Midbrain (tissue), 1 donor: Measurements from ENCODE around the gene ATP10B.

Source experiments
- DNase-seq: peaks from one replicate; lab custom pipeline; 2025; lab: John Stamatoyannopoulos, UW

Gene ATP10B

GRCh38 chr5:160638161-160638742, 213.8 kb downstream of the ATP10B start:
- no peak for DNase-seq

DNA sequence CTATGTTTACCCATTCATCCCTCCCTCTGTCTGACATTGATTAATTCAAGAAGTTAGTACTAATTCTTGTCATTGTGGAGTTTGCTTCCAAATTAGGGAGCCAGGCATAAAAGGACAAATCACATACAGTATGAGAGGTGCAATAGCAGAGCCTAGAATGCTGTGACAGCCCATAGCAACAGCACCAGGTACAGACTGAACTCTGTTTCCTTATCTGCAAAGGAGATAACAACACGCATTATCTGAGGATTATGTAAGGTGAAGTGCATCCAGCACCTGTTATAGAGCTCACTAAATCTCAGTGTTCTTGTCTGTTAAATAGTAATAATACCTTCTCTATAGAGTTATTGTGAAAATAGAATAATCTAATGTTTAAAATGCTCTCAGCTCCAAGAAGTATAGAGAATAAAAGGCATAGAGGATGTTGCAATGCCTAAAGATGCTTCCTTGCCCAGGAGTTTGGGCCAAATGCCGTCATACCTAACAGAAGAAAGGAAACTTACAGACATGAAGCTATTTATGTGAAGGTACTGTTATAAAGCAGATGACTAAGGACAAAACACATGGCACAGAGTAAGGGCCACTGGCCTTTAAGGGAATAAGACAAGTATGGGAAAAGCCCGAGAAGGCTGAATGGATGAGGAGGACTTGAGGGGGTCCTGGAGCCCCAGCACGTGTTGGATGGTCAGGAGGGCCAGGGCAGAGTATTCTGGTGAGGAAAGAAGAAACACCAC, 214.5 kb downstream of the ATP10B start:
- no peak for DNase-seq

- DNase-seq = no peak
Observed at GRCh38 chr5:160635663-160636062, 216.3 kb downstream of the ATP10B start.

DNA sequence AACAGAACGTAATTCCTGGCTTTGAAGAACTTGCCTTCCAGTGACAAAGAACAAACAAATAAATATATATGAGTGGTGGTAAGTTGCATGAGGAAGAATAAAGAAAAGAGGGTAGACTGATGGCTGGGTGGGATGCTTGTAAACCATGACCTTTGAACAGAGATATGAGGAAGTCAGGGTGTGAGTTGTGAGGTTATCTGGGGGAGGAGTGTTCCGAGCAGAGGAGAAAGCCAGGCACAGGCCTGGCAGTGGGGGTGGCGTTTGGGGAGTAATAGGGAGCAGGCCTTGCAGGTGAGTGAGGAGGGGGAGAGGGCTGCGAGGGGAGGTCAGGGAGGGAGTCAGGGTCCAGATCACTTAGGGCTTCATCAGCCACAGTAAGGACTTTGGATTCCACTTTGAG, 217.0 kb downstream of the ATP10B start:
- no peak for DNase-seq

DNA sequence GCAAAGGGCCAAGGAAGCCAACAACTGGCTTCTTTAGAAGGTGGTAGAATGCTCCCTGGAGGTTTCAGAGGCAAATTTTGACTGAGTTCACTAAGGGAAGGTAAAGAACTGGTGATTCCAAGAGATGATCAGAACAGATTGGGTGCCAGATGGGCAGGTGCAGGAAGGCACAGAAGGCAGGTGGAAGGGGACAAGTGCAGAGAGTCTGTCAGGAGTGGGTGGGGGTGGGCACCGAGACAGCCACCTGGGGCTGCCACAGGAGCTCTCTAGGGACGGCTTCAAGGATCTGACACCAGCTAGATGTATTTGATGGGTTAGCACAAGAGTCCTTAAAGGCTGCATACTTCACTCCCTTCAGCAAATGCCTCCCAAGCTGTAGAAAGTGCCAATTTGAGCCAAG, 223.0 kb downstream of the ATP10B start:
- DNase-seq = no peak

GRCh38 chr5:160628619-160628968, 223.4 kb downstream of the ATP10B start:
- no peak for DNase-seq

- DNase-seq = no peak
Observed at GRCh38 chr5:160627921-160628618, 223.9 kb downstream of the ATP10B start.

DNA sequence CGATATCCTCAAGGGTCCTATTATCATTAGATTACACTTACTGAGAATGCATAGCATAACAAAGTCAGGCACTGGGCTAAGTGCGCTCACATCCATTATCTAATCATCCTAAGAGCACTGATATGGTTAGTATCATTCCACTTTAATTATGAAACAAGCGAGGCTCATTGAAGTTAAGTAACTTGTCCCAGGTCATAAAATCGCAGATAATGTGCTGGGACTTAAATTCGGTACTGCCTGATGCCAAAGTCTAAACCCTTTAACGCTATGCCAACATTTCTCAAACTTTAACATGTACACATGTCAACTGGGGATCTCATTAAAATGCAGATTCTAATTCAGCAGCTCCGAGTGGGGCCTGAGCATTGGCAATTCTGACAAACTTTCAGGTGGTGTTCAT, 225.7 kb downstream of the ATP10B start:
- DNase-seq = no peak

DNA sequence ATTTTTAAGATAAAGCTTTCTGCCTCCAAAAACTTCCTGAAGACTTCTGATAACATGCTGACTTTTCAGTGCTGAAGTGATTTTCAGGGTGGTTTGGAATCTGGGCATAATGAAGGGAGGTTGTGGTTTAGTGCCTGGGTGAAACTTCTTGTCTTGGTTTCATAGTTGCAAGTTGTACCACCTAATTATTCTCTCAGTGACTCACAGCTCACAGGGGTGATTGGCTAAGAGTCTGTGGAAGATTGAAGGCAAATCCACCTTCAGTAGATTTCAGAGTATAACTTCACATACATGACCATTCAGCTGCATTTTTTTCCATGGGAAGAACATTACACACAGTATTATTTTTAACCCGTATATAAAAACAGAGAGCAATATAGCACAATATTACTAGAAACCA, 230.5 kb downstream of the ATP10B start:
- DNase-seq = no peak

DNA sequence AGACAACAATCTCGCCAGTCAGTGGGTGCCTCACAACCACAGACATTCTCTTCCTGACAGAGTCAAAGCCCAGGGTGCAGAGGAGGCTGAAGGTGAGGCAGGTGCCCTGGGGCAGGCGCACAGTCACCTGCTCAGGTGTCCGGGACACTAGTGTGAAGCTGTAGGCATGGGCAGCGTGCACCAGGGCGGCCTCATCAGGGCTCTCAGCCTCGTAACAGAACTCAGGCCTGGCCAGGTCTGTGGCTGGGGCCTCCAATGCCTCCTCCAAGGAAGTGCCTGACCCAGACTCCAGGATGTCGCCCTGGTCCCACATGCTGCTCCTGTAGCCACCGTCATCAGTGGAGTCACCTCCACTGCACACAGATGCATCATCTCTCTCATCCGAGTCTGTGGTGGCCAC, 231.6 kb downstream of the ATP10B start:
- DNase-seq = no peak

GRCh38 chr5:160619381-160619780, 232.6 kb downstream of the ATP10B start:
- no peak for DNase-seq

GRCh38 chr5:160618286-160618685, 233.7 kb downstream of the ATP10B start:
- DNase-seq = no peak

DNA sequence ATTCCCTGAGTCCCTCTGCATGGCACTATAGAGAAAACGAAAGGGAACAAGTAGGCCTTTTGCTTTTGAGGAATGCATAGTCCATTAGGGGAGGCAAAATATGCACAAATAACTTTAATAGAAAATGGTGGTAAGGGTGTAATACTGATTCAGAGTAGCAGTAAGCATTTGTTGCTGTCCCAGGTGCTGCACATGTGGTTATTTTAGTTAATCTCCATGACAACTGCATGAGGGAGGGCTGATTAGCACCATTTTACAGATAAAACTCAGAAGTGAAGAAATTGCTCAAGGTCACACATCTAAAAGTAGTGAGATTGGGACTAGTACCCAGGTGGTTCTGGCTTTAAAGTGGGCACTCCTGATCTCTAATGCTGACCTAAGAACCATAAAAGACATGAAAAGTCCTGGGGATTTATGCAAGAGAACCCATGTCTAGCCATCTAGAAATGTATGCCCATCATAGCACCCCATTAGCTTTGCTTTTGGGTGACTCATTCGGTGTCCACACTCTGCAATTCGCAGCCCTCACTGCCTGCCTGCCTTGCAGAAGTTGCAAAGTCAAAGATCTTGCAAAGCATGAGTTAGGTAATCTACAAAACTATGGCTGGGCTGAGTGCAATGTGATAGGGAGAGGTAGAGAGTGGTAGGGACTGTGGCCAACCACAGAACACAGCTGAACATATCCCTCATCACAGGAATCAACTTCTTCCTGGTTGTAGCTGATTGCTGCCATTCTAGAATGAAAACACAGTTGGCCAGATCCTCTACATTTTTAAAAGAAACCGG, 235.1 kb downstream of the ATP10B start:
- no peak for DNase-seq

DNA sequence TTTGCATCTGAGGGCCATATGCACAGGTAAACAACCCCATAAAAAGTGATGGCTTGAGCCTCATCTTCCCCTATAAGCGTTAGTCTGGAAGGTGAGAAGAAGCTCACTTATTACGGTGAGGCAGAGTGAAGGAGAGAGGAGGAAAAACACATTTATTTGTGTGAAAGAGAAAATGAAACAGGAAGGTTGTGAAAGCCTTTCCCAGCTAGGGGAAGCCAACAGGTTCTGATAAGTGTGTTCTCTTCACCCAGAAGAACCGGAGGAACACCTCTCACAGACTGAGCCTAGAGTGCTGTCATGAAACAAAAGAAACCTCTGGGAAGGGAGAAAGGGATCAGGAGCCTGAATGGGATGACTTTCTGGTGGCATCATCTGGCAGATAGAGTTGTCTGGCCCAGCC, 237.9 kb downstream of the ATP10B start:
- DNase-seq = no peak

GRCh38 chr5:160605266-160605665, 246.7 kb downstream of the ATP10B start:
- DNase-seq = no peak

DNA sequence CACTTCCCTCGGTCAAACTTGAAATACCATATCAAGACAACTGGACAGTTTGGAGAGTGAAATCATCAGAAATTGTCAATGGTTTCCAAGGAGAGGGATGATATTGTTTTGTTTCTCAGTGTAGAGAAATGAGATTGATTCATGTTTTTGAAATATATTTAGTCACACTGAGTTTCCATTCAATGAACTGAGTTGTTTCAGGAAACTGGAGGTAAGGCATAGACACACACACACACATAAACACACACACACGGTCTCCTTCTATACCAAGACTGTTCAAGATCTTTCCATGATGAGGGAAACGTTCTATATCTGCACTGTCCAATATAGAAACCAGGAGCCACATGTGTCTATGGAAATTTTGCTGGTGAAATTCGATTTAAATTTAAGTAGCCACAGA, 247.5 kb downstream of the ATP10B start:
- no peak for DNase-seq

DNA sequence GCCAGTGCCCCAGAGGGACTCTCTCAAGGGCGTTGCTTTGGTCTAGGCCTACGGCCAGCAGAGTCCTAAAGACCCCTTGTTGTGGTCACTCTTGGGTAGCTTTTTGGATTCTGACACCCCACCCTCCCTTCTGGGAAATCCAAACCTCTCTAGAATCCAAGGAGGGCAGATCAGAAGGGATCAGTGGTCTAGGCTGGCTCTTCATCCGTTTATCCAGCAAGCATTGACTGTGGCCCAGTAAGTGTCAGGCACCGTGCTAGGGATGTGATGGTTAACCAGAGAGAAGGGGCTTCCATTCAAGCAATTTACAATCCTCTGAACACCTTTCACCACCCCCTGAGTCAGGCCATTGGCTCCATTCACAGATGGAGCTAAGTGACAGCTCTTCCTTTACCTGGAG, 249.3 kb downstream of the ATP10B start:
- no peak for DNase-seq

- DNase-seq = no peak
Observed at GRCh38 chr5:160601046-160601445, 251.0 kb downstream of the ATP10B start.

DNA sequence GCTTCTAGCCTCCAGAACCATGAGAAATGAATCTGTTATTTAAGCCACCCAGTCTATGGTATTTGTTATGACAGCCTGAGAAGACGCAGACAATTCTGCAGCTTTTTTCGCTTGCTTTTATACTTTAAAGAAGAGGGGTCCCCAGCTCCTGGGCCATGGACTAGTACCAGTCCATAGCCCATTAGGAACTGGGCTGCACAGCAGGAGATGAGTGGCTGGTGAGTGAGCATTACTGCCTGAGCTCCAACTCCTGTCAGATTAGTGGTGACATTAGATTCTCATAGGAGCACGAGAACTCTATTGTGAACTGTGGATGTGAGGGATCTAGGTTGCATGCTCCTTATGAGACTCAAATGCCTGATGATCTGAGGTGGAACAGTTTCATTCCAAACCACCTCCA, 278.7 kb downstream of the ATP10B start:
- no peak for DNase-seq

DNA sequence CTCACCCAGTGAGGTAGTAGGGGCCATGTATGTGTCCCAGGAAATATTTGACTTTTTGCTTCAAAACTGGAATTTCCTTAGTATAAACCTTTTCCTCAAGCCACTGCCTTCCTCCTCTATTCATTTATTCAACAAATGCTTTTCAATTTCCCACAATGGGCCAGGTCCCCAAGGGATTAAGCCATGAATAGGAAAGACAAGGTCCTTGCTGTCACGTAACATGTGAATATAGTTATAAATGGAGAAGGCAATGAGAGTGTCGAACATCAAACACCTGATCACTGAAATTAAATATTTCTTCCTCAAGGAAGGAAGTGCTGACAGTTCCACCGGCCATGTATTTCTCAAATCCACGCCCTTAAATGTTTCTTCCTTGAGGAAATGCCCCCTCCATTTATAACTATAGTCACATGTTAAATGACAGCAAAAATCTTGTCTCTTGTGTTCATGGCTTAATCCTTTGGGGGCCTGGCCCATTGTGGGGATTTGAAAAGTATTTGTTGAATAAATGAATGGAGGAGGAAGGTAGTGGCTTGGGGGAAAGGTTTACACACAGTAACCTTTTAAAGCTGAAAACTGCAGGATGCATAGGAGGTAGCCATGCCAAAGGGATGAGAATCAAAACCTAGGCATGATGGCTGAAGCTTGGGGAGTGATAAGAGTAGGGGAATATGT, 284.8 kb downstream of the ATP10B start:
- no peak for DNase-seq

DNA sequence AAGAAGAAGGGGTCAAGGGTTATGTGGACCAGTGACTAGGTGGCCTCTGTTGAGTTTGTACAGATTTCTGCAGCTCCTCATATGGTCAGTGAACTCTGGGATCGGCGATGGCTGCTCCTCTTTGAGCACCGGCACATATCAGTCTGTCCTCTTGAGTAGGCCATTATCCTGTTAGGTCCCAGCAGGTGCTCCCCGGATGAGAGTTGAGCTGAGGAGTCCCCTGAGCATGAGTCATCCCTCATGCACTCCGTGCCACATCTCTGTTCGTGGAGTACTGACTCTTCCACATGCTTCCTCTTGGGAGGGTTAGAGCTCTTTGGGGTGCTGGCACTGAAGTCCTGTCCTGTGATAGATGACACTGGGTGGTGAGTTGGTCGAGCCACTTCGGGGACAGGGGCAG, 286.6 kb downstream of the ATP10B start:
- DNase-seq = no peak

DNA sequence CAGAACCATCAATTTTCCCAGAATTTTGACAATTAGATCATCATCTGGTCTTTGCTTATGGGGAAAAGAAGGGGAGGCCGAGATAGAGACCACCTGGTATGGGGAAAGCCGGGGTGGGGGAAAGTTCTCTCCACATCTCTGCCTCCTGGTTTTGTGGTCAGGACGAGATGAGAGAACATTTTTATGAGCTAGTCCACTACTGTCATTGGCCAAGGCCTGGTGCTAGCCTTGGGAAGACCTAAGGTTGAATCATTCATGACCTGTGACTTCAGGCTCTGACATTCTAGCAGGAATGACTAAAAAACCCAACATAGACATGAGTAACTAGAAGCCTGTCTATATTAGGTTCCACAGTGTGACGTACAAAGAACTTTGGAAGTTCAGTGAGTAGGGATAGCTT, 295.2 kb downstream of the ATP10B start:
- no peak for DNase-seq
